Neural cell (in vitro differentiated cells): ENCODE data around the gene MACROH2A2. TPM values are rescaled to one million over a fixed set of nuclear protein-coding genes. Genes with fewer than 3 reads are reported as not detected.

Experiments used
- H2AFZ ChIP-seq: fragments of 200-600, 300-800 bp; sonication (generic), shearing (Covaris generic); 2 replicates; pipeline ENCODE4 v1.6.0; 2014; ENCODE audit warnings: low read depth, mild to moderate bottlenecking, antibody characterized with exemption, low read length, moderate library complexity
- H3F3A ChIP-seq: fragments of 200-600 bp; shearing (Covaris generic); 2 replicates; pipeline ENCODE4 v1.6.1; 2016; ENCODE audit warnings: mild to moderate bottlenecking, moderate library complexity, mixed read lengths, antibody characterized with exemption, low read length; ENCODE audit not compliant: insufficient read depth, poor library complexity, severe bottlenecking
- H3K27ac ChIP-seq: fragments of 200-600, 300-800 bp; sonication (generic), shearing (Covaris generic); 2 replicates; pipeline ENCODE4 v1.5.1; 2014; ENCODE audit warnings: mild to moderate bottlenecking, low read length, moderate library complexity
- H3K27me3 ChIP-seq: fragments of 300-800, 200-600 bp; sonication (generic), shearing (Covaris generic); 2 replicates; pipeline ENCODE4 v1.6.0; 2014; ENCODE audit warnings: mild to moderate bottlenecking, low read depth, low read length, moderate library complexity; ENCODE audit not compliant: insufficient read depth
- H3K36me3 ChIP-seq: fragments of 300-800, 200-600 bp; sonication (generic), shearing (Covaris generic); 2 replicates; pipeline ENCODE4 v1.5.1; 2014; ENCODE audit warnings: mild to moderate bottlenecking, antibody characterized with exemption, low read length, moderate library complexity; ENCODE audit not compliant: insufficient read depth
- H3K4me2 ChIP-seq: fragments of 300-800, 200-600 bp; sonication (generic), shearing (Covaris generic); 2 replicates; pipeline ENCODE4 v1.6.0; 2014; ENCODE audit warnings: mild to moderate bottlenecking, low read length
- H3K4me3 ChIP-seq: fragments of 300-800, 200-600 bp; sonication (generic), shearing (Covaris generic); 2 replicates; pipeline ENCODE4 v1.5.1; 2014; ENCODE audit warnings: mild to moderate bottlenecking, low read length, moderate library complexity
- H3K79me2 ChIP-seq: fragments of 200-600 bp; shearing (Covaris generic); replicated peaks from 2 replicates; pipeline ENCODE4 v1.6.0; 2014; ENCODE audit warnings: mild to moderate bottlenecking, low read length, moderate library complexity; ENCODE audit not compliant: insufficient read depth
- H3K9ac ChIP-seq: fragments of 300-800, 200-600 bp; sonication (generic), shearing (Covaris generic); 2 replicates; pipeline ENCODE4 v1.6.1; 2016; ENCODE audit warnings: mild to moderate bottlenecking, low read length, mixed read lengths
- H3K9me2 ChIP-seq: fragments of 200-600 bp; shearing (Covaris generic); 2 replicates; pipeline ENCODE4 v1.6.1; 2016; ENCODE audit warnings: mild to moderate bottlenecking, low read length, mixed read lengths; ENCODE audit not compliant: insufficient read depth
- H3K9me3 ChIP-seq: fragments of 200-600, 300-800 bp; sonication (generic), shearing (Covaris generic); 2 replicates; pipeline ENCODE4 v1.6.1; 2016; ENCODE audit warnings: mild to moderate bottlenecking, mixed run types, low read length, moderate library complexity, mixed read lengths
- H4K20me1 ChIP-seq: fragments of 200-600 bp; shearing (Covaris generic); 2 replicates; pipeline ENCODE4 v1.6.1; 2016; ENCODE audit warnings: mild to moderate bottlenecking, mixed run types; ENCODE audit not compliant: insufficient read depth
- EP300 ChIP-seq: fragments of 450-650 bp; conservative IDR thresholded peaks from 2 replicates; pipeline ENCODE4 v1.6.1; 2014; ENCODE audit warnings: antibody characterized with exemption, mild to moderate bottlenecking, moderate library complexity; ENCODE audit not compliant: poor library complexity, severe bottlenecking
- EZH2 ChIP-seq: fragments of 200-600, 300-800 bp; shearing (Covaris generic), sonication (generic); IDR thresholded peaks from 2 replicates; pipeline ENCODE4 v1.6.1; 2014; ENCODE audit warnings: antibody characterized with exemption, low read length, borderline replicate concordance, mild to moderate bottlenecking; ENCODE audit not compliant: insufficient read depth, poor library complexity, severe bottlenecking
- MXI1 ChIP-seq: fragments of 450-650 bp; conservative IDR thresholded peaks from 2 replicates; pipeline ENCODE4 v1.6.1; 2014; ENCODE audit warnings: antibody characterized with exemption, mild to moderate bottlenecking; ENCODE audit not compliant: poor library complexity, severe bottlenecking
- POLR2AphosphoS5 ChIP-seq: IDR thresholded peaks from 2 replicates; pipeline ENCODE4 v1.6.1; 2012
- RAD21 ChIP-seq: fragments of 450-650 bp; conservative IDR thresholded peaks from 2 replicates; pipeline ENCODE4 v1.6.1; 2014; ENCODE audit warnings: antibody characterized with exemption, mild to moderate bottlenecking, moderate library complexity
- SMC3 ChIP-seq: fragments of 450-650 bp; conservative IDR thresholded peaks from 2 replicates; pipeline ENCODE4 v1.6.1; 2014; ENCODE audit warnings: antibody characterized with exemption, mild to moderate bottlenecking, moderate library complexity; ENCODE audit not compliant: poor library complexity
- TAF1 ChIP-seq: IDR thresholded peaks from 2 replicates; pipeline ENCODE4 v1.6.1; 2012; ENCODE audit warnings: low read depth
- polyA plus RNA-seq: library from polyadenylated mRNA; depleted of rRNA; stranded (reverse); fragments of >200 nt; gene quantifications from 2 replicates; pipeline ENCODE4 v1.2.3, GENCODE V29; 2014
- TF ChIP-seq, protein P1 (sequence below): fragments of 450-650 bp; IDR thresholded peaks from 2 replicates; pipeline ENCODE4 v1.5.1; 2014; ENCODE audit warnings: antibody characterized with exemption, mild to moderate bottlenecking, moderate library complexity; ENCODE audit not compliant: poor library complexity, severe bottlenecking
- TF ChIP-seq, protein P2 (sequence below): IDR thresholded peaks from 2 replicates; pipeline ENCODE4 v1.6.1; 2012; ENCODE audit warnings: borderline replicate concordance

The MACROH2A2 gene
- polyA plus RNA-seq, 1 donor from 2014 or later, result 173 TPM

DNA sequence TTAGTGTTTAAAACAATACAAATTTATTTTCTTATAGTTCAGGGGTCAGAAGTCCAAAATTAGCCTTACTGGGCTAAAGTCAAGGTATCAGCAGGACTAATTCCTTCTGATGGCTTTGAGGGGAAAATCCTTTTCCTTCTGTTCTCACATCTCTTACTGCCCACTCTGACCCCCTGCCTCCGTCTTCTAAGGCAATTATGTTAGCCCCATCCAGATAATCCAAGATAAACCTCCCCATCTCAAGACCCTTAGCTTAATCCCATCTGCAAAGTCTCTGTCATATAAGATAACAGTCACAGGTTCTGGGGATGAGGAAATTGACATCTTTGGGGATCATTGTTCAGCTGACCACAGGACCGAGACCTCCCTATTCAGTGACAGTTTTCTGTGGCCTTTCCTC is 22.3 kb downstream of the MACROH2A2 start:
- H3F3A ChIP-seq, result no peaks in the 10 kb centered on the region
- H3K27ac ChIP-seq, result no peak overlapping the region
- H3K9me2 ChIP-seq, result no peaks in the 10 kb centered on the region
- H3K4me3 ChIP-seq, result no peak overlapping the region
- peaks cover under 1% of the 10 kb centered on the region for H3K79me2 ChIP-seq
- no peak overlapping the region for H3K9ac ChIP-seq
- no peaks in the 10 kb centered on the region for H3K9me3 ChIP-seq
- H2AFZ ChIP-seq, result no peak overlapping the region
- no peaks in the 10 kb centered on the region for H4K20me1 ChIP-seq
- no peaks in the 10 kb centered on the region for H3K27me3 ChIP-seq
- no peak overlapping the region for H3K4me2 ChIP-seq
- TF ChIP-seq MXI1, result no peak
- no peak for TF ChIP-seq SMC3
- TF ChIP-seq, protein P1, sequence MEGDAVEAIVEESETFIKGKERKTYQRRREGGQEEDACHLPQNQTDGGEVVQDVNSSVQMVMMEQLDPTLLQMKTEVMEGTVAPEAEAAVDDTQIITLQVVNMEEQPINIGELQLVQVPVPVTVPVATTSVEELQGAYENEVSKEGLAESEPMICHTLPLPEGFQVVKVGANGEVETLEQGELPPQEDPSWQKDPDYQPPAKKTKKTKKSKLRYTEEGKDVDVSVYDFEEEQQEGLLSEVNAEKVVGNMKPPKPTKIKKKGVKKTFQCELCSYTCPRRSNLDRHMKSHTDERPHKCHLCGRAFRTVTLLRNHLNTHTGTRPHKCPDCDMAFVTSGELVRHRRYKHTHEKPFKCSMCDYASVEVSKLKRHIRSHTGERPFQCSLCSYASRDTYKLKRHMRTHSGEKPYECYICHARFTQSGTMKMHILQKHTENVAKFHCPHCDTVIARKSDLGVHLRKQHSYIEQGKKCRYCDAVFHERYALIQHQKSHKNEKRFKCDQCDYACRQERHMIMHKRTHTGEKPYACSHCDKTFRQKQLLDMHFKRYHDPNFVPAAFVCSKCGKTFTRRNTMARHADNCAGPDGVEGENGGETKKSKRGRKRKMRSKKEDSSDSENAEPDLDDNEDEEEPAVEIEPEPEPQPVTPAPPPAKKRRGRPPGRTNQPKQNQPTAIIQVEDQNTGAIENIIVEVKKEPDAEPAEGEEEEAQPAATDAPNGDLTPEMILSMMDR, result no peak
- peaks cover 10% of the 10 kb centered on the region for H3K36me3 ChIP-seq

GRCh38 chr10:70078329-70078728 is 25.7 kb downstream of the MACROH2A2 start:
- Histone ChIP-seq H3K9me3 (no peaks in the 10 kb centered on the region), H2AFZ (no peak overlapping the region), H3K27ac (no peak overlapping the region), H3K36me3 (peaks cover 10% of the 10 kb centered on the region), H3K4me2 (no peak overlapping the region), H3K4me3 (no peak overlapping the region), H4K20me1 (no peaks in the 10 kb centered on the region), H3K9ac (no peak overlapping the region), H3K9me2 (no peaks in the 10 kb centered on the region), H3F3A (no peaks in the 10 kb centered on the region), H3K79me2 (no peaks in the 10 kb centered on the region), H3K27me3 (no peaks in the 10 kb centered on the region)
- TF ChIP-seq RAD21, result no peak
- no peak for TF ChIP-seq POLR2AphosphoS5
- TF ChIP-seq, protein P2, sequence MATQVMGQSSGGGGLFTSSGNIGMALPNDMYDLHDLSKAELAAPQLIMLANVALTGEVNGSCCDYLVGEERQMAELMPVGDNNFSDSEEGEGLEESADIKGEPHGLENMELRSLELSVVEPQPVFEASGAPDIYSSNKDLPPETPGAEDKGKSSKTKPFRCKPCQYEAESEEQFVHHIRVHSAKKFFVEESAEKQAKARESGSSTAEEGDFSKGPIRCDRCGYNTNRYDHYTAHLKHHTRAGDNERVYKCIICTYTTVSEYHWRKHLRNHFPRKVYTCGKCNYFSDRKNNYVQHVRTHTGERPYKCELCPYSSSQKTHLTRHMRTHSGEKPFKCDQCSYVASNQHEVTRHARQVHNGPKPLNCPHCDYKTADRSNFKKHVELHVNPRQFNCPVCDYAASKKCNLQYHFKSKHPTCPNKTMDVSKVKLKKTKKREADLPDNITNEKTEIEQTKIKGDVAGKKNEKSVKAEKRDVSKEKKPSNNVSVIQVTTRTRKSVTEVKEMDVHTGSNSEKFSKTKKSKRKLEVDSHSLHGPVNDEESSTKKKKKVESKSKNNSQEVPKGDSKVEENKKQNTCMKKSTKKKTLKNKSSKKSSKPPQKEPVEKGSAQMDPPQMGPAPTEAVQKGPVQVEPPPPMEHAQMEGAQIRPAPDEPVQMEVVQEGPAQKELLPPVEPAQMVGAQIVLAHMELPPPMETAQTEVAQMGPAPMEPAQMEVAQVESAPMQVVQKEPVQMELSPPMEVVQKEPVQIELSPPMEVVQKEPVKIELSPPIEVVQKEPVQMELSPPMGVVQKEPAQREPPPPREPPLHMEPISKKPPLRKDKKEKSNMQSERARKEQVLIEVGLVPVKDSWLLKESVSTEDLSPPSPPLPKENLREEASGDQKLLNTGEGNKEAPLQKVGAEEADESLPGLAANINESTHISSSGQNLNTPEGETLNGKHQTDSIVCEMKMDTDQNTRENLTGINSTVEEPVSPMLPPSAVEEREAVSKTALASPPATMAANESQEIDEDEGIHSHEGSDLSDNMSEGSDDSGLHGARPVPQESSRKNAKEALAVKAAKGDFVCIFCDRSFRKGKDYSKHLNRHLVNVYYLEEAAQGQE, result no peak
- TF ChIP-seq MXI1, result no peak
- TF ChIP-seq EZH2, result no peak
- no peak for TF ChIP-seq SMC3
- TF ChIP-seq, protein P1, result no peak
- TF ChIP-seq EP300, result no peak
- no peak for TF ChIP-seq TAF1
